ENCODE results near the gene OR10H2.
A peak's percentile ranks its signal among the peaks of the same experiment; 100 is the strongest.
"Not testable (repeated sequence)": the region's sequence is repeated elsewhere in the genome, so short reads cannot be mapped to it uniquely, and the experiment has no call there.

The OR10H2 gene

GRCh38 chr19:15727724-15728123 is at the start of gene OR10H2:
TSS of gene OR10H2 (plus strand) at chr19:15728024. CDS start at chr19:15728044, 20 bp downstream.
- Histone ChIP-seq H3K4me1 (ENCODE audit: control insufficient read depth, insufficient read depth, low read length) (no peaks in the 10 kb centered on the region), H3K27ac (ENCODE audit: low read depth, low read length) (no peak within 1 kb of the TSS), H3K4me3 (ENCODE audit: low read length) (no peak within 1 kb of the TSS), H3K36me3 (ENCODE audit: control insufficient read depth, insufficient read depth, low read length) (no peaks in the 10 kb centered on the region), H3K9ac (ENCODE audit: low read length) (no peak within 1 kb of the TSS), H3K27me3 (ENCODE audit: control insufficient read depth, insufficient read depth, low read length) (peaks cover 9% of the 10 kb centered on the region)

- H3K27ac ChIP-seq (ENCODE audit: low read depth, low read length), result no peak overlapping the region
- no peak overlapping the region for H3K4me3 ChIP-seq (ENCODE audit: low read length)
- no peaks in the 10 kb centered on the region for H3K27me3 ChIP-seq (ENCODE audit: control insufficient read depth, insufficient read depth, low read length)
- no peaks in the 10 kb centered on the region for H3K4me1 ChIP-seq (ENCODE audit: control insufficient read depth, insufficient read depth, low read length)
- no peak overlapping the region for H3K9ac ChIP-seq (ENCODE audit: low read length)
- peaks cover 11% of the 10 kb centered on the region for H3K36me3 ChIP-seq (ENCODE audit: control insufficient read depth, insufficient read depth, low read length)
Observed at GRCh38 chr19:15679089-15679488, 48.7 kb upstream of the OR10H2 start.

- H3K4me1 ChIP-seq (ENCODE audit: control insufficient read depth, insufficient read depth, low read length); H3K4me3 ChIP-seq (ENCODE audit: low read length); H3K27ac ChIP-seq (ENCODE audit: low read depth, low read length); H3K27me3 ChIP-seq (ENCODE audit: control insufficient read depth, insufficient read depth, low read length); H3K9ac ChIP-seq (ENCODE audit: low read length): not testable (repeated sequence)
- peaks cover 11% of the 10 kb centered on the region for H3K36me3 ChIP-seq (ENCODE audit: control insufficient read depth, insufficient read depth, low read length)
Observed at GRCh38 chr19:15679865-15680264, 48.0 kb upstream of the OR10H2 start.

- H3K4me3 ChIP-seq (ENCODE audit: low read length), result no peak overlapping the region
- H3K4me1 ChIP-seq (ENCODE audit: control insufficient read depth, insufficient read depth, low read length), result no peaks in the 10 kb centered on the region
- H3K27ac ChIP-seq (ENCODE audit: low read depth, low read length), result no peak overlapping the region
- no peaks in the 10 kb centered on the region for H3K27me3 ChIP-seq (ENCODE audit: control insufficient read depth, insufficient read depth, low read length)
- H3K36me3 ChIP-seq (ENCODE audit: control insufficient read depth, insufficient read depth, low read length), result peaks cover 11% of the 10 kb centered on the region
- H3K9ac ChIP-seq (ENCODE audit: low read length), result no peak overlapping the region
Observed at GRCh38 chr19:15680478-15681322, 47.1 kb upstream of the OR10H2 start.

- Histone ChIP-seq H3K27ac (ENCODE audit: low read depth, low read length) (no peak overlapping the region), H3K36me3 (ENCODE audit: control insufficient read depth, insufficient read depth, low read length) (peaks cover 18% of the 10 kb centered on the region), H3K4me1 (ENCODE audit: control insufficient read depth, insufficient read depth, low read length) (no peaks in the 10 kb centered on the region), H3K9ac (ENCODE audit: low read length) (no peak overlapping the region), H3K4me3 (ENCODE audit: low read length) (no peak overlapping the region), H3K27me3 (ENCODE audit: control insufficient read depth, insufficient read depth, low read length) (no peaks in the 10 kb centered on the region)
Observed at GRCh38 chr19:15683411-15683810, 44.4 kb upstream of the OR10H2 start.

GRCh38 chr19:15684828-15685227 is 43.0 kb upstream of the OR10H2 start:
- Histone ChIP-seq H3K27me3 (ENCODE audit: control insufficient read depth, insufficient read depth, low read length) (no peaks in the 10 kb centered on the region), H3K36me3 (ENCODE audit: control insufficient read depth, insufficient read depth, low read length) (peaks cover 18% of the 10 kb centered on the region), H3K9ac (ENCODE audit: low read length) (no peak overlapping the region), H3K4me3 (ENCODE audit: low read length) (no peak overlapping the region), H3K27ac (ENCODE audit: low read depth, low read length) (no peak overlapping the region), H3K4me1 (ENCODE audit: control insufficient read depth, insufficient read depth, low read length) (no peaks in the 10 kb centered on the region)

GRCh38 chr19:15696654-15697194 is 31.1 kb upstream of the OR10H2 start:
- no peaks in the 10 kb centered on the region for H3K27me3 ChIP-seq (ENCODE audit: control insufficient read depth, insufficient read depth, low read length)
- no peak overlapping the region for H3K4me3 ChIP-seq (ENCODE audit: low read length)
- no peak overlapping the region for H3K9ac ChIP-seq (ENCODE audit: low read length)
- H3K27ac ChIP-seq (ENCODE audit: low read depth, low read length), result no peak overlapping the region
- H3K36me3 ChIP-seq (ENCODE audit: control insufficient read depth, insufficient read depth, low read length), result no peaks in the 10 kb centered on the region
- no peaks in the 10 kb centered on the region for H3K4me1 ChIP-seq (ENCODE audit: control insufficient read depth, insufficient read depth, low read length)

GRCh38 chr19:15701757-15702533 is 25.9 kb upstream of the OR10H2 start:
- no peak overlapping the region for H3K27ac ChIP-seq (ENCODE audit: low read depth, low read length)
- H3K27me3 ChIP-seq (ENCODE audit: control insufficient read depth, insufficient read depth, low read length), result no peaks in the 10 kb centered on the region
- H3K4me1 ChIP-seq (ENCODE audit: control insufficient read depth, insufficient read depth, low read length), result peaks cover 9% of the 10 kb centered on the region
- H3K4me3 ChIP-seq (ENCODE audit: low read length), result no peak overlapping the region
- no peak overlapping the region for H3K9ac ChIP-seq (ENCODE audit: low read length)
- no peaks in the 10 kb centered on the region for H3K36me3 ChIP-seq (ENCODE audit: control insufficient read depth, insufficient read depth, low read length)

- Histone ChIP-seq H3K27ac (ENCODE audit: low read depth, low read length) (peak overlapping the region; percentile 43), H3K4me3 (ENCODE audit: low read length) (no peak overlapping the region), H3K27me3 (ENCODE audit: control insufficient read depth, insufficient read depth, low read length) (no peaks in the 10 kb centered on the region), H3K9ac (ENCODE audit: low read length) (no peak overlapping the region), H3K4me1 (ENCODE audit: control insufficient read depth, insufficient read depth, low read length) (peaks cover 9% of the 10 kb centered on the region), H3K36me3 (ENCODE audit: control insufficient read depth, insufficient read depth, low read length) (no peaks in the 10 kb centered on the region)
Observed at GRCh38 chr19:15702534-15702930, 25.3 kb upstream of the OR10H2 start.

GRCh38 chr19:15714638-15715037 is 13.2 kb upstream of the OR10H2 start:
- no peaks in the 10 kb centered on the region for H3K36me3 ChIP-seq (ENCODE audit: control insufficient read depth, insufficient read depth, low read length)
- no peaks in the 10 kb centered on the region for H3K4me1 ChIP-seq (ENCODE audit: control insufficient read depth, insufficient read depth, low read length)
- no peak overlapping the region for H3K4me3 ChIP-seq (ENCODE audit: low read length)
- H3K9ac ChIP-seq (ENCODE audit: low read length), result no peak overlapping the region
- H3K27me3 ChIP-seq (ENCODE audit: control insufficient read depth, insufficient read depth, low read length), result no peaks in the 10 kb centered on the region
- no peak overlapping the region for H3K27ac ChIP-seq (ENCODE audit: low read depth, low read length)

GRCh38 chr19:15715642-15716041 is 12.2 kb upstream of the OR10H2 start:
- Histone ChIP-seq H3K4me1 (ENCODE audit: control insufficient read depth, insufficient read depth, low read length) (no peaks in the 10 kb centered on the region), H3K27ac (ENCODE audit: low read depth, low read length) (no peak overlapping the region), H3K36me3 (ENCODE audit: control insufficient read depth, insufficient read depth, low read length) (no peaks in the 10 kb centered on the region), H3K27me3 (ENCODE audit: control insufficient read depth, insufficient read depth, low read length) (no peaks in the 10 kb centered on the region), H3K4me3 (ENCODE audit: low read length) (no peak overlapping the region), H3K9ac (ENCODE audit: low read length) (no peak overlapping the region)

GRCh38 chr19:15717809-15718208 is 10.0 kb upstream of the OR10H2 start:
- Histone ChIP-seq H3K36me3 (ENCODE audit: control insufficient read depth, insufficient read depth, low read length) (no peaks in the 10 kb centered on the region), H3K27ac (ENCODE audit: low read depth, low read length) (no peak overlapping the region), H3K27me3 (ENCODE audit: control insufficient read depth, insufficient read depth, low read length) (peaks cover 1% of the 10 kb centered on the region), H3K9ac (ENCODE audit: low read length) (no peak overlapping the region), H3K4me3 (ENCODE audit: low read length) (no peak overlapping the region), H3K4me1 (ENCODE audit: control insufficient read depth, insufficient read depth, low read length) (no peaks in the 10 kb centered on the region)
